Activated CD8-positive, alpha-beta memory T cell treated with anti-CD3 and anti-CD28 coated beads for 36 hours (primary cell): Measurements from ENCODE around the gene CFAP210. TPM values are rescaled to one million over a fixed set of nuclear protein-coding genes. Genes with fewer than 3 reads are reported as not detected.

Experiments used
- total RNA-seq, 2 experiments: library from RNA; stranded (reverse); gene quantifications; one replicate each; pipeline ENCODE4 v1.2.3, GENCODE V29; 2021

CFAP210 gene
- total RNA-seq, 2 experiments from 2014 or later = 0.50 to 0.63 TPM

Other genes starting within 250 kb of the CFAP210 start
- gene BBS5, start 214.9 kb downstream of the CFAP210 start, total RNA-seq = 1 to 10 TPM; 4.9 TPM
- gene KLHL41, start 184.7 kb downstream of the CFAP210 start, total RNA-seq = under 1 TPM; 0.15 to 0.25 TPM
- gene FASTKD1, start 120.5 kb downstream of the CFAP210 start, total RNA-seq = 10 to 100 TPM; 66.1 to 66.8 TPM
- 10 to 100 TPM; 59.4 to 62.6 TPM for gene PPIG, start 110.1 kb downstream of the CFAP210 start, total RNA-seq
- gene PHOSPHO2, start 64 bp upstream of the CFAP210 start, total RNA-seq = 1 to 10 TPM; 5.0 to 5.4 TPM
- 10 to 100 TPM; 14.6 to 15.2 TPM for gene KLHL23, start 39.4 kb upstream of the CFAP210 start, total RNA-seq
- 100 to 1,000 TPM; 103 to 111 TPM for gene SSB, start 104.5 kb upstream of the CFAP210 start, total RNA-seq
- 100 to 1,000 TPM in 1 of 2 experiments, 10 to 100 TPM in 1; 89.7 to 102 TPM for gene METTL5, start 130.5 kb upstream of the CFAP210 start, total RNA-seq
- 10 to 100 TPM; 19.5 to 23.8 TPM for gene UBR3, start 133.0 kb upstream of the CFAP210 start, total RNA-seq